AG04449 (cell line): Measurements from ENCODE around the gene ZFHX3.

ENCODE experiments used
- CTCF ChIA-PET: fragments of 350-600 bp; formaldehyde crosslinking; extraction: SDS; loops from one replicate; lab custom pipeline; 2021; ENCODE audit warnings: antibody characterized with exemption; lab: Yijun Ruan, JAX
- POLR2A ChIA-PET: fragments of 400-600, 350-600 bp; formaldehyde crosslinking; extraction: SDS; loops from one replicate; lab custom pipeline; 2020; ENCODE audit warnings: antibody characterized with exemption, inconsistent platforms; lab: Yijun Ruan, JAX
- DNase-seq: peaks from one replicate; pipeline ENCODE4 v3.0.0-alpha.2; 2010; ENCODE audit warnings: low read depth, low spot score
- H3K4me3 ChIP-seq: 2 replicates; pipeline ENCODE4 v1.5.1; 2011; ENCODE audit warnings: low read depth, mild to moderate bottlenecking, control low read depth, low read length
- CTCF ChIP-seq: IDR thresholded peaks from one replicate; pipeline ENCODE4 v1.5.1; 2011; ENCODE audit warnings: mild to moderate bottlenecking, moderate library complexity, low read length, control low read depth, inconsistent platforms; ENCODE audit not compliant: insufficient read depth; ENCODE audit errors: missing control alignments

ZFHX3 gene

GRCh38 chr16:72946474-72947194 lies 101.3 kb downstream of the ZFHX3 start:
- CTCF ChIA-PET, result interaction anchor here (1.3 kb wide), 1 partner anchor 15 kb away, joined by 3 read pairs; no protein-coding TSS in a partner anchor
- H3K4me3 ChIP-seq, result no peak overlapping the region
- POLR2A ChIA-PET, result no interaction called here
- DNase-seq, result no peak
- TF ChIP-seq CTCF, result no peak

GRCh38 chr16:72946063-72946462 lies 101.9 kb downstream of the ZFHX3 start:
- no peak overlapping the region for H3K4me3 ChIP-seq
- no peak for TF ChIP-seq CTCF
- no peak for DNase-seq
- ChIA-PET CTCF (interaction anchor here (1.3 kb wide), 1 partner anchor 15 kb away, joined by 3 read pairs; no protein-coding TSS in a partner anchor), POLR2A (no interaction called here)

GRCh38 chr16:72945611-72946010 lies 102.3 kb downstream of the ZFHX3 start:
- ChIA-PET CTCF (interaction anchor here (1.3 kb wide), 1 partner anchor 16 kb away, joined by 3 read pairs; no protein-coding TSS in a partner anchor), POLR2A (no interaction called here)
- no peak overlapping the region for H3K4me3 ChIP-seq
- TF ChIP-seq CTCF, result no peak
- DNase-seq, result no peak

- ChIA-PET CTCF (interaction anchor here (1.4 kb wide), 1 partner anchor 8 kb away, joined by 3 read pairs; no protein-coding TSS in a partner anchor), POLR2A (no interaction called here)
- TF ChIP-seq CTCF, result no peak
- DNase-seq, result no peak
- H3K4me3 ChIP-seq, result no peak overlapping the region
Observed at GRCh38 chr16:72944757-72945485, 103.0 kb downstream of the ZFHX3 start.

GRCh38 chr16:72942021-72942420 lies 105.9 kb downstream of the ZFHX3 start:
- ChIA-PET CTCF (no interaction called here), POLR2A (no interaction called here)
- no peak overlapping the region for H3K4me3 ChIP-seq
- DNase-seq, result no peak
- no peak for TF ChIP-seq CTCF

GRCh38 chr16:72940886-72941285 lies 107.0 kb downstream of the ZFHX3 start:
- TF ChIP-seq CTCF, result no peak
- CTCF ChIA-PET, result interaction anchor here (1.3 to 2.9 kb wide), 3 partner anchors 11 to 20 kb away, joined by 4 to 12 read pairs (median 5); no protein-coding TSS in a partner anchor
- POLR2A ChIA-PET, result interaction anchor here (0.7 kb wide), 1 partner anchor 12 kb away, joined by 3 read pairs; no protein-coding TSS in a partner anchor
- no peak overlapping the region for H3K4me3 ChIP-seq
- DNase-seq, result no peak
